AG20443 (cell line): Measurements from ENCODE around the gene PRPF4.
"Not testable (repeated sequence)": the region's sequence is repeated elsewhere in the genome, so short reads cannot be mapped to it uniquely, and the experiment has no call there.

ENCODE experiments used
- DNase-seq: peaks from one replicate; pipeline ENCODE4 v3.0.0; 2012; ENCODE audit warnings: low spot score, mixed read lengths

PRPF4 gene

GRCh38 chr9:113275157-113276131, at the start of gene PRPF4, which contains the start of gene CDC26:
Gene PRPF4 (plus strand): TSS chr9:113275658. CDS start chr9:113275744, 86 bp downstream.
Gene CDC26 (minus strand): TSS chr9:113275572. CDS start chr9:113272507, 3,065 bp downstream.
- peak; percentile 99 for DNase-seq

DNA sequence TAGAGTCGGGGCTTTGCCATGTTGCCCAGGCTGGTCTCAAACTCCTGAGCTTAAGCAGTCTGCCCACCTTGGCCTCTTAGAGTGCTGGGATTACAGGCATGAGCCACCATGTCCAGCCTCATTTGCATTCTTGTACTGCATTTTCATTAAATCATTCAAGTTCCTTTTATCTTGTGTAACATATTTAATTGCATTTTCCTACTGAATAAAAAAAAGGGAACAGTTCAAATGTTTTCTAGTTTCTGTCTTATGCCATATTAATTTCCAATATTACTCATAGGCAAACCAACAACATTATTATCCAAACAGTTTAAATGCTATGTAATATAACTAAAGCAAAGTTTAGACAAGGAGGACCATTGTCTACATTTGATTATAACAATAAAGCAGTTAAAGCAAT, 48.0 kb upstream of the PRPF4 start:
- DNase-seq, result no peak

GRCh38 chr9:113228130-113228665, 47.3 kb upstream of the PRPF4 start:
- DNase-seq, result no peak

DNA sequence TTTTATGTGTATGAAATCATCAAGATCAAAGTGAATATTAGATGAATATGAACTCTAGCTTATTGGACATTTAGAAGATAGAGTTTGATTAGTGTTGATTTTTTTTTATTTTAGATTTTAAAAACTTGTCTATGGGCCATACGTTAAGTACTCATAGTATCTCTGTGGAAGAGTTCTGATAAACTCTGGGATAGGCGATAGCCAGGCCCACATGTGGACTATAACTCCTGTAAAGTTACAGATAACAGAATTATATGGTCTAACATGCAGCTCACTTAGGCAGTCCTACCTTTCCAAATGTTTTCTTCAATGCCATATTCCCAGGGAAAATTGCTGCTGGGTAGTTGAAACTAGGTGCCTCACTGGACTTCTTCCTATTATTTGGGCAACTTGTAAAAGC, 43.8 kb upstream of the PRPF4 start:
- no peak for DNase-seq

- DNase-seq, result not testable (repeated sequence)
Measured at GRCh38 chr9:113235701-113236255, 39.7 kb upstream of the PRPF4 start.

DNA sequence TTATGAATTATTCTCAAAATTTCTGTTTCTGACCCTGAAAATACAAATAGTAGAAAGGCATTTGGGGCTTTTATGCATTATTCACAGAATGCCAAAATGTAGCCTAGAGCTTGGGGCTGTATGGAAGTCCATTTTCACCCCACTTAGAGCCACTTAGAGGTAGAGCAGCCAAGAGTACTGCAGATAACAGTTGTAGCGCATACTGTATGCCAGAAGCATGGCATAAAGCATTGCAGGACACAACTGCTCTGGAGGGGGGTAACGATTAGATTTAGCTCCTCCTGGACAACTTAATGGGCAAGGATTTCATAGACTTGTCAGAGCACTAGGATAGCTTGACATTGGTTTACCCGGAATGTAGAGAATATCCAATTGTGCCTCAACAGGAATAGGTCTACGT, 38.4 kb upstream of the PRPF4 start:
- no peak for DNase-seq

GRCh38 chr9:113238202-113238858, 37.1 kb upstream of the PRPF4 start:
- DNase-seq, result no peak

GRCh38 chr9:113238859-113239232, 36.6 kb upstream of the PRPF4 start:
- no peak for DNase-seq

- no peak for DNase-seq
Measured at GRCh38 chr9:113241161-113241560, 34.3 kb upstream of the PRPF4 start.

DNA sequence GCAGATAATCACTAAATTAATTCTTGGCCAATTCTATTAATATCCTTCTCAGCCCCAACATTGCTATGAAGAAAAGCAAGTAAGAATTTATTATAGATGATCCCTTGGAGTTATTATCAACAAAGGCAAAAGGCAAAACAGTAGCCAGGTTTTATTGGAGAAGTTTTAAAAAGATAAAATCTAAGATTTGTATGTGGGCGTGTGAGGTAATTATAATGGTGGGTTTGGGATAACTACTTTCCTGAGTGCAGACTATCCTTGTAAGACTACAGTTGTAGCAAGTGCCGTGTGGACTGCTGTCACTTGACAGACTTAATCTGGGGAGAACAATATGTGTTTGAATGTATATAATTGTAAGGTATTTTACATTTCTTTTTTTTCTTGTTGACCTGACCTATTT, 30.9 kb upstream of the PRPF4 start:
- no peak for DNase-seq

DNA sequence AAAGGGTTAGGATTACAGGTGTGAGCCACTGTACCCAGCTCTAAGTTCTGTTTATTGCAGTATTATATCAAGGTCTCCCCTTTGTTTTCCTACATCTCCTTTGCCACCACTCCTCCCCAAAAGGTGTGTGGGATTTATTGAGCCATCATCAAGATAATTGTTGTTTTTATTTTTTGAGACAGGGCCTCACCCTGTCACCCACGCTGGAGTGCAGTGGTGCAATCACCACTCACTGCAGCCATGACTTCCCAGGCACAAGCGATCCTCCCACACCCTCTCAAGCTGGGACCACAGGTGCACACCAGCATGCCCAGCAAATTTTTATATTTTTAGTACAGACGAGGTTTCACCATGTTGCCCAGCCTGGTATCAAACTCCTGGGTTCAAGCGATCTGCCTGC, 29.6 kb upstream of the PRPF4 start:
- no peak for DNase-seq

DNA sequence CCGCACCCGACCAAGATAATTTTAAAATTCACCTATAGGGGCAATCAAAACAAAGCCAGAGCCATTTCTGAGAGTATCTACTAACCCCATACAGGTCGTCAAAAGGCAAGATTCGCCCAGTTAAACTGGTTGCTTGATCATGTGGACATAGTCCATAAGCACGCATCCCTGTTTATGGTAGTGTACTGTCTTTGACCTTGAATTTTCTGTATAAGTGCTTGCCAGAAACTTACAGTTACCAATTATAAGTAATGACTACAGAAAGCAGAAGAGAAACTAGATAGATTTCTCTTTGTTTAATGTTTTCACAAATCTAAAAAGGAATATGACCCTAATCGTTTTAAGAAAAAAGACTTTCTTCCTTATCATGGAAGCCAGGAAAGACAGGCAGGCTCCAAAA, 28.5 kb upstream of the PRPF4 start:
- no peak for DNase-seq

DNA sequence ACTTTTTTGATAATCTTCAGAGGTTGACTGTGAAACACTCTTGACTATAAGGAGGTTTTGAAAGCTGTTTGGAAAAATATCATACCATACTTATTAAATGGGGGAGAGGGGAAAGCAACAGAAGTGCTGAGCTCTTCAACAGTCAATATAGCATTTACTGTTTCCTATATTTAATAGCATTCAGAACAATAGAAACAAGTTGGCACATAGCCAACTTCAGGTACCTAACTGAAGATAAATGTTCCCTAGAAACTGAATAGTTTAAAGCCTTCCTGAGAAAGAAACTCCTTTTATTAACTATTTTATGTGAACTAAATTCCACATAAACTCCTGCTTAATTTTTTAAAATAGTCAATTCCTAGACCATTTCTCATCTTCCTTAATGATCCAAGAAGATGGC, 27.8 kb upstream of the PRPF4 start:
- no peak for DNase-seq

GRCh38 chr9:113249661-113250060, 25.8 kb upstream of the PRPF4 start:
- not testable (repeated sequence) for DNase-seq

DNA sequence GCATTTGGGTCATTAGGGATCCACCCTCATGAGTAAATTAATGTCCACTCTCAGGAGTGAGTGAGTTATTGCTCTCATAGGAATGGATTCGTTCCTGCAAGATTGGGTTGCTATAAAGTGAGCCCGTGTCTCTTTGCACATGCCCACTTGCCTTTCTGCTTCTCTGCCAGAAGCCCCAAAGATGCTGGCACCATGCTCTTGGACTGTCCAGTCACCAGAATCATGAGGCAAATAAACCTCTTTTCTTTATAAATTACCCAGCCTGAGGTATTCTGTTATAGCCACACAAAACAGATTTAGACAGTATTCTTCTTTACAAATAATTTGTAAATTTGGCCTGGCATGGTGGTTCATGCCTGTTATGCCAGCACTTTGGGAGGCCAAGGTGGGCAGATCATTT, 24.7 kb upstream of the PRPF4 start:
- DNase-seq, result no peak

DNA sequence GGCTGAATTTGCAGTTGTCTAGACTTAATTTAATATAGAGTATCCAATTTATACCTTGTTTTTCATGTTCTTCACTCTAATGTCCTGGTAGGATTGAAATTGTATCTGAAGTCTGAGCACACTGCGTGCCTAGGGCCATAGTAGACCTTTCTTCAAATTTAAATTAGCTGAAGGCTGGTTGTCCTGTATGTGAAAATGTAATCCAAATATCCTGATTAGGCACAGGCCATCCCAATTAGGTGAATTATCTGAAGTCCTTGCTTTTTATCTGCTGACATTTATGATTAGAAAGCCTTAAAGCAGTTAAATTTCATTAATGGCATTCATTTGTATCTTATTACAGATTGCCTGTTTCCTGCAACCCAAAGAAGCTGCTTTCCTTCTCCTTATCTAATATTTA, 20.5 kb upstream of the PRPF4 start:
- DNase-seq, result no peak

DNA sequence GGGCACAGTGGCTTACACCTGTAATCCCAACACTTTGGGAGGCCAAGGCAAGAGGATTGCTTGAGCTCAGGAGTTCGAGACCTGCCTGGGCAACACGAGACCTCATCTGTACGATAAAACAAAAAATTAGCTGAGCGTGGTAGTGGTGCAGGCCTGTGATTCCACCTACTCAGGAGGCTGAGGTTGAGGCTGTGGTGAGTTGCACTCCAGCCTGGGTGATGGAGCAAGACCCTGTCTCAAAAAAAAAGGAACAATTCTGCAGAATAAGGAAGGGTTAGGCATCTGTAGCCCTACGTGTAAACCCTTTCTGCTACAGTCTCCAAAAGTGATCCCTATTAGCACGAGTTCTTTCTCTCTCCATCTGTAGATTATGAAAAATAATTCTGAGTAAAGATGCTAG, 20.0 kb upstream of the PRPF4 start:
- DNase-seq, result no peak

GRCh38 chr9:113257863-113258262, 17.6 kb upstream of the PRPF4 start:
- DNase-seq, result no peak

DNA sequence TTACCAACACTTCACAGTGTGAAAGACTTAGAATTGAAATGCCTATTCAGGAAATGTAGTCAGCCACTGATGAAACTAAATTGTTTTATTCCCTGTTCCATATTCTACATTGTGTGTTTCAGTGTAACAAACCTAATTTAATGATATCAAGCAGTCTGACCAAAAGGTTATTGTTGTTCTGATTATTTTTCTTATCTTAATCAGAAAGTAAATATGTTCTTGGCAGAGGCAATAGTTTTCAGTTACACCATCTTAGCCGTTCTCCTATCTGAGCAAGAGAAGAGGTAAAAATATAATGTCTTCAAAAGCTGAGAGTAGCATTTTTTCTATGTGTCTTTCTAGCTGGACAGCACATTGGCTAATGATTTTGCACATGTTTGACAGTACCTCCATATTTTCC, 17.2 kb upstream of the PRPF4 start:
- DNase-seq, result no peak

DNA sequence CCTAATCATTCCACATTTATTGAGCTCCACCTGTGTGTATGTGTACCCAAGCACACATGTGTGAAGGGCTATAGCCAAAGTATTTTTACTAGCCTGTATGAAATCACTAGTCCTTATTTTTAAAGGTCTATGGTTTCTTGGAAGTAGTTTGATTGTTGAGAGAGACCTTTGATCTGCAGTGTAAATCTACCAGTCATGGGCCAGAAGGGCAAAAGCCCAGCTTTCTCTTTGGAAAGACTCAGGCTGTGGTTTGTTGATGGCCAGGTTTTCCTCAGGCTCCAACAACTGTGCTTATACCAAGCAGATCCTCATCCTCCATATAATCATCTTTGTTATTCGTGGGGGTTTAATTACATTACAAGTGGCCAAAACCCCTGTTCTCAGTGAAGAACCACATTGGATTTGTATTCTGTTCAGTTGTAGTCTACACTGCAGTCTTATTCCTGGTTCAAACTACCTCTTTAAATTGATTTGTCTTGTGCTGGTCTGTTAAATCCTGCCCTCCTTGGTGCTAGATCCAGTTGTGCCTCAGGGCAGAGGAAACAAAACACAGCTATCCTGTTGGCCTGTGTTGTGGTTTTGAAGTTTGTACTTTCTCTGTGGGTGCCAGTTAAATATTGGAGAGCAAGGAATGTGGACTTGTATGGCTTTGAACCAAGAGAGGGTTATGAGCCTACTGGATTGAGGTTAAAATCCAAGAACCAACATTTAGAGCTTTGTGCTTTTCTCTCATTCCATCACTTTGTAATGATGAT, 13.4 kb upstream of the PRPF4 start:
- no peak for DNase-seq

DNA sequence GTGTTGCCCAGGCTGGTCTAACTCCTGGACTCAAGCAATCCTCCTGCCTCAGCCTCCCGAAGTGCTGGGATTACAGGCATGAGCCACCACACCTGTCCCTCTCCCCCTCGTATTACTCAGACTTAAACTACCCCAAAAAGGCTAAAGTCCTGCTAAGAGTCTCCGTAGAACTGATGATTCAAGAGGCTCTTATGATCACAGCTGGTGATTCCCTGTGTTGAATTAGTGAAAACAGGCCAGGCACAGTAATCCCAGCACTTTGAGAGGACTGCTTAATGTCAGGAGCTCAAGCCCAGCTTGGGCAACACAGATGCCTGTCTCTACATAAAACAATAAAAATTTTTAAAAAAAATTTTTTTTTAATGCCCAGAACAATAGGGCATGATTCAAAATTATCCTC, 9.3 kb upstream of the PRPF4 start:
- no peak for DNase-seq
